ENCODE data around the gene SCN10A. TPM values are rescaled to one million over a fixed set of nuclear protein-coding genes. Genes with fewer than 3 reads are reported as not detected.
A peak's percentile ranks its signal among the peaks of the same experiment; 100 is the strongest.

Gene SCN10A
- total and polyA plus RNA-seq, 2 of the 13 experiments (the other 11 are each of a cell fraction or from before 2014, with no cell fraction given), result not detected

DNA sequence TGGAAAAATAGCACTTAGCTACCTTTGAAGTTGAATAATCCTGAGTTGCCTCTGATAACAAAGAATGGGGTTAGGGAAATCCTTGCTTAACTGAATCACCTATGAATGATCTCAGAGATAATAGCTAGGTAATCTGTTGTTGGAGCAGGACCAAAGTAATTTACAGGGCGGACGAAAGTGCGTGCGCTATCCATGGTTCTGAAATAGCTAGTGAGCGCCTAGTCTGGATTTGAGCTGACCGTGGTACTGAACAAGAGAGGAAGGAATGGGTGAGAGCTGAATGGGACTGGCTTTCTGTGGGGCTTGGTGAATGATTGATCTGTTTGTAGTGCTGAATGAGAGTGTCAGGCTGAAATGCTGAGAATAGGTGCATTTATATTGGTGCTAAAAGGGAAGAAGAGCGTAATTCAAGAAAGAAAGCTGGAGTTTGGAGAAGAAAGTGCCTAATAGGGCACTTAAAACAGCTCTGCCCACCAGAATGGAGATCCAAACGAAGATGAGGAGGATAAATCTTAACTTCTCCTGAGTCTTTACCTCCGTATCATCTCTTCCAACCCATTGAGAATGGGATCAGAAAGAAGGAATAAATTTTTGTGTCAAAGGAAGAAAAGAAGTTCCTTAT, 10.1 kb downstream of the SCN10A start (continued):
- TF ChIP-seq, protein P1, sequence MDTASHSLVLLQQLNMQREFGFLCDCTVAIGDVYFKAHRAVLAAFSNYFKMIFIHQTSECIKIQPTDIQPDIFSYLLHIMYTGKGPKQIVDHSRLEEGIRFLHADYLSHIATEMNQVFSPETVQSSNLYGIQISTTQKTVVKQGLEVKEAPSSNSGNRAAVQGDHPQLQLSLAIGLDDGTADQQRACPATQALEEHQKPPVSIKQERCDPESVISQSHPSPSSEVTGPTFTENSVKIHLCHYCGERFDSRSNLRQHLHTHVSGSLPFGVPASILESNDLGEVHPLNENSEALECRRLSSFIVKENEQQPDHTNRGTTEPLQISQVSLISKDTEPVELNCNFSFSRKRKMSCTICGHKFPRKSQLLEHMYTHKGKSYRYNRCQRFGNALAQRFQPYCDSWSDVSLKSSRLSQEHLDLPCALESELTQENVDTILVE (CRISPR knock-in tag; IDR thresholded peaks at IDR 0.05), result peak; percentile 99
- TF ChIP-seq, protein P2, sequence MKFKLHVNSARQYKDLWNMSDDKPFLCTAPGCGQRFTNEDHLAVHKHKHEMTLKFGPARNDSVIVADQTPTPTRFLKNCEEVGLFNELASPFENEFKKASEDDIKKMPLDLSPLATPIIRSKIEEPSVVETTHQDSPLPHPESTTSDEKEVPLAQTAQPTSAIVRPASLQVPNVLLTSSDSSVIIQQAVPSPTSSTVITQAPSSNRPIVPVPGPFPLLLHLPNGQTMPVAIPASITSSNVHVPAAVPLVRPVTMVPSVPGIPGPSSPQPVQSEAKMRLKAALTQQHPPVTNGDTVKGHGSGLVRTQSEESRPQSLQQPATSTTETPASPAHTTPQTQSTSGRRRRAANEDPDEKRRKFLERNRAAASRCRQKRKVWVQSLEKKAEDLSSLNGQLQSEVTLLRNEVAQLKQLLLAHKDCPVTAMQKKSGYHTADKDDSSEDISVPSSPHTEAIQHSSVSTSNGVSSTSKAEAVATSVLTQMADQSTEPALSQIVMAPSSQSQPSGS (CRISPR knock-in tag; IDR thresholded peaks at IDR 0.05), result peak; percentile 96
- TF ChIP-seq FOSL1 (CRISPR knock-in tag; IDR thresholded peaks at IDR 0.05; ENCODE audit: borderline replicate concordance), result peak; percentile 72
- no peak for TF ChIP-seq PLRG1 (conservative IDR thresholded peaks at IDR 0.05)
- TF ChIP-seq NFRKB (IDR thresholded peaks at IDR 0.05), result no peak
- TF ChIP-seq DNMT3B (CRISPR knock-in tag; conservative IDR thresholded peaks at IDR 0.05), result peak; percentile 100
- TF ChIP-seq ZNF124 (CRISPR knock-in tag; IDR thresholded peaks at IDR 0.05), result peak; percentile 99
- peak; percentile 60; the same call in 1 of the 2 replicates for TF ChIP-seq CBFB (CRISPR knock-in tag; IDR thresholded peaks at IDR 0.05)
- TF ChIP-seq U2AF2 (IDR thresholded peaks at IDR 0.05; ENCODE audit: low read depth, low read length), result no peak
- TF ChIP-seq XBP1 (CRISPR knock-in tag; IDR thresholded peaks at IDR 0.05), result peak; percentile 99
- TF ChIP-seq, protein P3, sequence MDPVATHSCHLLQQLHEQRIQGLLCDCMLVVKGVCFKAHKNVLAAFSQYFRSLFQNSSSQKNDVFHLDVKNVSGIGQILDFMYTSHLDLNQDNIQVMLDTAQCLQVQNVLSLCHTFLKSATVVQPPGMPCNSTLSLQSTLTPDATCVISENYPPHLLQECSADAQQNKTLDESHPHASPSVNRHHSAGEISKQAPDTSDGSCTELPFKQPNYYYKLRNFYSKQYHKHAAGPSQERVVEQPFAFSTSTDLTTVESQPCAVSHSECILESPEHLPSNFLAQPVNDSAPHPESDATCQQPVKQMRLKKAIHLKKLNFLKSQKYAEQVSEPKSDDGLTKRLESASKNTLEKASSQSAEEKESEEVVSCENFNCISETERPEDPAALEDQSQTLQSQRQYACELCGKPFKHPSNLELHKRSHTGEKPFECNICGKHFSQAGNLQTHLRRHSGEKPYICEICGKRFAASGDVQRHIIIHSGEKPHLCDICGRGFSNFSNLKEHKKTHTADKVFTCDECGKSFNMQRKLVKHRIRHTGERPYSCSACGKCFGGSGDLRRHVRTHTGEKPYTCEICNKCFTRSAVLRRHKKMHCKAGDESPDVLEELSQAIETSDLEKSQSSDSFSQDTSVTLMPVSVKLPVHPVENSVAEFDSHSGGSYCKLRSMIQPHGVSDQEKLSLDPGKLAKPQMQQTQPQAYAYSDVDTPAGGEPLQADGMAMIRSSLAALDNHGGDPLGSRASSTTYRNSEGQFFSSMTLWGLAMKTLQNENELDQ (CRISPR knock-in tag; IDR thresholded peaks at IDR 0.05; ENCODE audit: borderline replicate concordance), result peak; percentile 99
- TF ChIP-seq ZNF724P (CRISPR knock-in tag; IDR thresholded peaks at IDR 0.05; ENCODE audit: borderline replicate concordance), result peak; percentile 96
- TF ChIP-seq, protein P4, sequence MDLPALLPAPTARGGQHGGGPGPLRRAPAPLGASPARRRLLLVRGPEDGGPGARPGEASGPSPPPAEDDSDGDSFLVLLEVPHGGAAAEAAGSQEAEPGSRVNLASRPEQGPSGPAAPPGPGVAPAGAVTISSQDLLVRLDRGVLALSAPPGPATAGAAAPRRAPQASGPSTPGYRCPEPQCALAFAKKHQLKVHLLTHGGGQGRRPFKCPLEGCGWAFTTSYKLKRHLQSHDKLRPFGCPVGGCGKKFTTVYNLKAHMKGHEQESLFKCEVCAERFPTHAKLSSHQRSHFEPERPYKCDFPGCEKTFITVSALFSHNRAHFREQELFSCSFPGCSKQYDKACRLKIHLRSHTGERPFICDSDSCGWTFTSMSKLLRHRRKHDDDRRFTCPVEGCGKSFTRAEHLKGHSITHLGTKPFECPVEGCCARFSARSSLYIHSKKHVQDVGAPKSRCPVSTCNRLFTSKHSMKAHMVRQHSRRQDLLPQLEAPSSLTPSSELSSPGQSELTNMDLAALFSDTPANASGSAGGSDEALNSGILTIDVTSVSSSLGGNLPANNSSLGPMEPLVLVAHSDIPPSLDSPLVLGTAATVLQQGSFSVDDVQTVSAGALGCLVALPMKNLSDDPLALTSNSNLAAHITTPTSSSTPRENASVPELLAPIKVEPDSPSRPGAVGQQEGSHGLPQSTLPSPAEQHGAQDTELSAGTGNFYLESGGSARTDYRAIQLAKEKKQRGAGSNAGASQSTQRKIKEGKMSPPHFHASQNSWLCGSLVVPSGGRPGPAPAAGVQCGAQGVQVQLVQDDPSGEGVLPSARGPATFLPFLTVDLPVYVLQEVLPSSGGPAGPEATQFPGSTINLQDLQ (CRISPR knock-in tag; IDR thresholded peaks at IDR 0.05), result peak; percentile 98
- TF ChIP-seq ZNF33B (CRISPR knock-in tag; IDR thresholded peaks at IDR 0.05), result peak; percentile 78; the same call in 1 of the 2 replicates
- TF ChIP-seq ZNF773 (CRISPR knock-in tag; IDR thresholded peaks at IDR 0.05; ENCODE audit: borderline replicate concordance), result peak; percentile 99
- TF ChIP-seq SRSF9 (IDR thresholded peaks at IDR 0.05; ENCODE audit: borderline replicate concordance, insufficient read depth, low read depth, low read length, poor library complexity, severe bottlenecking), result no peak
- TF ChIP-seq, protein P5, sequence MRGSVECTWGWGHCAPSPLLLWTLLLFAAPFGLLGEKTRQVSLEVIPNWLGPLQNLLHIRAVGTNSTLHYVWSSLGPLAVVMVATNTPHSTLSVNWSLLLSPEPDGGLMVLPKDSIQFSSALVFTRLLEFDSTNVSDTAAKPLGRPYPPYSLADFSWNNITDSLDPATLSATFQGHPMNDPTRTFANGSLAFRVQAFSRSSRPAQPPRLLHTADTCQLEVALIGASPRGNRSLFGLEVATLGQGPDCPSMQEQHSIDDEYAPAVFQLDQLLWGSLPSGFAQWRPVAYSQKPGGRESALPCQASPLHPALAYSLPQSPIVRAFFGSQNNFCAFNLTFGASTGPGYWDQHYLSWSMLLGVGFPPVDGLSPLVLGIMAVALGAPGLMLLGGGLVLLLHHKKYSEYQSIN (CRISPR knock-in tag; IDR thresholded peaks at IDR 0.05; ENCODE audit: borderline replicate concordance), result peak; percentile 97
- TF ChIP-seq ZNF629 (CRISPR knock-in tag; conservative IDR thresholded peaks at IDR 0.05), result 0 out of 2 replicates have a peak, but pooled peaks have one; percentile 52
- no peak for TF ChIP-seq FOXA1 (IDR thresholded peaks at IDR 0.05)
- TF ChIP-seq FOXA1 (CRISPR knock-in tag; IDR thresholded peaks at IDR 0.05), result 0 out of 2 replicates have a peak, but pooled peaks have one; percentile 21
- 0 out of 2 replicates have a peak, but pooled peaks have one; percentile 88 for TF ChIP-seq ZNF546 (CRISPR knock-in tag; conservative IDR thresholded peaks at IDR 0.05)
- TF ChIP-seq FLYWCH1 (CRISPR knock-in tag; IDR thresholded peaks at IDR 0.05), result peak; percentile 95
- no peak for TF ChIP-seq MTA1 (CRISPR knock-in tag; IDR thresholded peaks at IDR 0.05; ENCODE audit: borderline replicate concordance)

Data from HepG2 (cell line).